Osteocyte (in vitro differentiated cells): ENCODE data around the gene KRTAP10-8. TPM values are rescaled to one million over a fixed set of nuclear protein-coding genes. Genes with fewer than 3 reads are reported as not detected.

ENCODE experiments used
- DNase-seq: peaks from one replicate; pipeline ENCODE4 v3.0.0; 2021; ENCODE audit warnings: mixed read lengths; ENCODE audit not compliant: unreplicated experiment; ENCODE audit errors: extremely low spot score
- H3K27ac Mint-ChIP-seq: one replicate; pipeline ENCODE4 v1.8.0; 2021; ENCODE audit warnings: mild to moderate bottlenecking, mixed read lengths; ENCODE audit not compliant: unreplicated experiment
- H3K27me3 Mint-ChIP-seq: one replicate; pipeline ENCODE4 v1.8.0; 2021; ENCODE audit warnings: mixed read lengths; ENCODE audit not compliant: unreplicated experiment
- H3K36me3 Mint-ChIP-seq: one replicate; pipeline ENCODE4 v1.8.0; 2021; ENCODE audit warnings: mixed read lengths; ENCODE audit not compliant: unreplicated experiment
- H3K4me1 Mint-ChIP-seq: one replicate; pipeline ENCODE4 v1.8.0; 2021; ENCODE audit warnings: mixed read lengths; ENCODE audit not compliant: unreplicated experiment
- H3K4me3 Mint-ChIP-seq: one replicate; pipeline ENCODE4 v1.8.0; 2021; ENCODE audit warnings: mild to moderate bottlenecking, moderate library complexity, mixed read lengths; ENCODE audit not compliant: unreplicated experiment
- H3K9me3 Mint-ChIP-seq: one replicate; pipeline ENCODE4 v1.8.0; 2021; ENCODE audit warnings: mixed read lengths; ENCODE audit not compliant: unreplicated experiment
- total RNA-seq: library from RNA; stranded (reverse); gene quantifications from 2 replicates; pipeline ENCODE4 v1.2.1, GENCODE V29; 2021
- TF ChIP-seq, protein P1 (sequence below): fragments of 200-600 bp; sonication (generic); IDR thresholded peaks from 2 replicates; pipeline ENCODE4 v1.5.0; 2021; ENCODE audit warnings: antibody characterized with exemption, mild to moderate bottlenecking, moderate library complexity

Gene KRTAP10-8
- total RNA-seq, 1 donor from 2014 or later = not detected

DNA sequence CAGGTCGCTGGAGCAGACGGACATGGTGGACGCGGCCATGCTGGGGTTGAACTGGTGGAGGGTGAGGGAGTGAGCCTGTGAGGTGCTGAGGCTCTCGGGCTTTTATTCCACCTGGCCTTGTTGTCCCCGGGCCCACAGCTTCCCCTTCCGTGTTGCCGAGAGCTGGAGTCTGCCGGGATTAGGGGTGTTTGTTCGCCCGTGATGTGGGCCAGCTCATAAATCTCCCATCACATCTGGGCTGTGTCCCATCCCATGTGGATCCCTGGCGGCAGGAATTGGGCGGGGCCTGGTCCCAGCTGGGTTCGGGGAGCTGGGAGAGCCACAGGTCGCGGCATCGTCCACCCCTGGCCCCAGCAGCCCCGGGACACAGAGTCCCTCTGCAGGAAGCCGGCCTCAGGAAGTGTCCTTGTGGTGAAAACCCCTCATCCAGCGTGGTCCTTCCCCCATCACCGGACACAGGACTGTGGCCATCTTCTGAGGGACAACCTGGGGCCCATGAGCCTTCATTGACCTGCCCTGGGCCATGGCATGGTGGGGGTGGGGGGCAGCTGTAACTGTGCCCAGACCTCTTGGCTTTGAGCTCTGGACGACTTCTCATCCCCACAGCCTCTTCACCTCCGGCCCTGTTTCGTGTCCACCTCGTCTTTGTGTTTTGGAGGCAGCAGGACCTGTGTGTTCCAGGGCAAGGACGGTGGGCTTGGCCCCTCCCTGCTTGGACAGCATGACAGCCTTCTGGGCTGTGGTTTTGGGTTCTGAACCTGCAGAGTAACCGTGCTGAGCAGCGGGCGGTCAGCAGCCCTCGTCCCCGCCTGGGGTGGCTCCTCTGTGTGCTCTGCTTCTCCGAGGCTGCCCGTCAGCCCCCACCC, 19.2 kb upstream of the KRTAP10-8 start, which contains the start of gene KRTAP10-6:
Gene KRTAP10-6 (minus strand): TSS at position 60 of the 866 bp plus-strand sequence. CDS start 21 bp downstream, at position 39.
- peaks cover 3% of the 10 kb centered on the region for H3K4me1 Mint-ChIP-seq
- TF ChIP-seq, protein P1, sequence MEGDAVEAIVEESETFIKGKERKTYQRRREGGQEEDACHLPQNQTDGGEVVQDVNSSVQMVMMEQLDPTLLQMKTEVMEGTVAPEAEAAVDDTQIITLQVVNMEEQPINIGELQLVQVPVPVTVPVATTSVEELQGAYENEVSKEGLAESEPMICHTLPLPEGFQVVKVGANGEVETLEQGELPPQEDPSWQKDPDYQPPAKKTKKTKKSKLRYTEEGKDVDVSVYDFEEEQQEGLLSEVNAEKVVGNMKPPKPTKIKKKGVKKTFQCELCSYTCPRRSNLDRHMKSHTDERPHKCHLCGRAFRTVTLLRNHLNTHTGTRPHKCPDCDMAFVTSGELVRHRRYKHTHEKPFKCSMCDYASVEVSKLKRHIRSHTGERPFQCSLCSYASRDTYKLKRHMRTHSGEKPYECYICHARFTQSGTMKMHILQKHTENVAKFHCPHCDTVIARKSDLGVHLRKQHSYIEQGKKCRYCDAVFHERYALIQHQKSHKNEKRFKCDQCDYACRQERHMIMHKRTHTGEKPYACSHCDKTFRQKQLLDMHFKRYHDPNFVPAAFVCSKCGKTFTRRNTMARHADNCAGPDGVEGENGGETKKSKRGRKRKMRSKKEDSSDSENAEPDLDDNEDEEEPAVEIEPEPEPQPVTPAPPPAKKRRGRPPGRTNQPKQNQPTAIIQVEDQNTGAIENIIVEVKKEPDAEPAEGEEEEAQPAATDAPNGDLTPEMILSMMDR = no peak
- H3K27ac Mint-ChIP-seq = no peak within 1 kb of the TSS
- no peaks in the 10 kb centered on the region for H3K36me3 Mint-ChIP-seq
- DNase-seq = peak; percentile 80
- H3K9me3 Mint-ChIP-seq = no peaks in the 10 kb centered on the region
- peaks cover 25% of the 10 kb centered on the region for H3K27me3 Mint-ChIP-seq
- H3K4me3 Mint-ChIP-seq = no peak within 1 kb of the TSS

DNA sequence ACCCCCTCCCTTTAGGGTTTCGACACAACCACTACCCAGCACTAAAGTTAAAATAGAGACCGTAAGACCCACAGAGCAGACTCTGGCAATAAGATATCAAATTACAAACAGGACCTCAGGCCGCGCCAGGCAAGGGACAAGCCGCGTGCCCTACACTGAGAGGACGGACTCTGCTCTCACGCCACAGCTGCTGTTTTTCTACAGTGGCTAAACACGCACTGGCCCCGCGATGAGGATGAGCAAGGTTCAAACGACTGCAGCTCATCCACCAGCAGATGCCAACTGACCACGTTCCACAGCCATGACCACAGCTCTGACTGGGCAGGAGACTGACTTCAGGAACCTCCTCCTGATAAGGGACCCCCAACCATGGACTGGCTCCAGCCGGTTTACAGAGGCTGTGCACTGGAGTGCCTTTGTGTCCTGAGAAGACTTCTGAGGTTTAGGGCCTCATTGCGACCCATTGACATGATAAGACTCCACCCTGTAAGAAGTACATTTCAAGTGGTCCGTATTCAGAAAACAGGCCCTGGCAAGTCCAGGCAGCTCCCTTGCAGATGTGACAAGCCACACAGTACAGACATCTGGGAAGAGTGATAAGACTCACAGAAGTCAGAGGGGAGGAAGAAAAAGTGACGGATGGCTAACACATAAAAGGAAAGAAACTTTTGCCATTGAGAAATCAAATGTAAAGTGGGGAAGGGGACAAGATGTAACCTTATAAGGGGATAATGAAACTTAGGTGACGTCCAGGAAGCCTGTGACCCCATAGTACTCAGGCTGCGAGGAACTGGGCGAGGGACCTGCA, 18.1 kb upstream of the KRTAP10-8 start:
- no peaks in the 10 kb centered on the region for H3K9me3 Mint-ChIP-seq
- peaks cover 3% of the 10 kb centered on the region for H3K4me1 Mint-ChIP-seq
- peaks cover 32% of the 10 kb centered on the region for H3K27me3 Mint-ChIP-seq
- H3K27ac Mint-ChIP-seq = no peak overlapping the region
- H3K36me3 Mint-ChIP-seq = no peaks in the 10 kb centered on the region
- no peak overlapping the region for H3K4me3 Mint-ChIP-seq
- DNase-seq = peak; percentile 64
- TF ChIP-seq, protein P1 = no peak

DNA sequence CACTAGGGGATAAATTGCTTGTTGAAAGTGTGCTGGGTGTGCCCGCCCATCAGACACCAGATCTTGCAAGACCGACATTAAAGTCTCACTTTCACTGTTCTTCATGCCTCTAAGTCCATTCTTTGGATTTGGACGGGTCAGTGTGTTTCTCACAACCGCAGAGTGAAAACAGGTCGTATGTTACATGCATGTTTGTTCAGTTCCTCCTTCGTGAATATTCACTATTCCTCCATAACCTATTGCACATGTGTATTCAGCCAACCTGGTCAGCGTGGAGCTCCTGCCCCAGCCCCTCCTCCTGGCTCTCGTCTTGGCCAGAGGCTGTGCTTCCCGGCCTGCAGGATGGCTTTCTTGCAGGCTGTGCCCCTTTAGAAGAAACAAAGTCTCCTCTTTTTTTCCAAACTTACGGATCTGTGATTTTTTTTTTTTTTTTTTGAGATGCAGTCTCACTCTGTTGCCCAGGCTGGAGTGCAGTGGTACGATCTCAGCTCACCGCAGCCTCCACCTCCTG, 17.4 kb upstream of the KRTAP10-8 start:
- TF ChIP-seq, protein P1 = no peak
- Mint-ChIP-seq H3K4me3 (no peak overlapping the region), H3K27me3 (peaks cover 33% of the 10 kb centered on the region), H3K9me3 (no peaks in the 10 kb centered on the region), H3K36me3 (no peaks in the 10 kb centered on the region), H3K27ac (no peak overlapping the region), H3K4me1 (peaks cover 3% of the 10 kb centered on the region)
- DNase-seq = peak; percentile 63

DNA sequence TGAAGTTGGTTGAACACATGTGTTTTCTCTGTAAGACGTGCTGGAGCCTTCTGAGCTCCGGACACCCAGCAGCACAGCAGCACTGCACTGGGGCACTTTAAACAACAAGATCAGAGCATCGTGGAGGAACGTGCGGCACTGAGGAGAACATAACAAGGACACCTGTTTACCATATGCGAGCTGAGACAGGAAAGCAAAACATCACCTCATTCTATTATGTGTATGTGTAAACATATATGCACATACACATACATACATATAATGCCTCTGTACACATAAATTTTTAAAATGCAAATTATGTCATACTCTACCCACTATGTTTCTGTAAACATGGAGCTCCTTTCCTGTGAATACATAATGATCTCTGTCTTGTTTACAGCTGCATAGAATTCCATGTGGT, 16.4 kb upstream of the KRTAP10-8 start:
- TF ChIP-seq, protein P1 = no peak
- no peaks in the 10 kb centered on the region for H3K9me3 Mint-ChIP-seq
- no peak overlapping the region for H3K27ac Mint-ChIP-seq
- no peak overlapping the region for H3K4me3 Mint-ChIP-seq
- peaks cover 39% of the 10 kb centered on the region for H3K27me3 Mint-ChIP-seq
- no peak for DNase-seq
- H3K36me3 Mint-ChIP-seq = no peaks in the 10 kb centered on the region
- peaks cover 3% of the 10 kb centered on the region for H3K4me1 Mint-ChIP-seq
